Progenitor cell of endocrine pancreas (in vitro differentiated cells): ENCODE data around the gene KL. TPM values are rescaled to one million over a fixed set of nuclear protein-coding genes. Genes with fewer than 3 reads are reported as not detected.

Experiments
- DNase-seq: peaks from one replicate; pipeline ENCODE4 v3.0.0; 2021; ENCODE audit warnings: low spot score; ENCODE audit not compliant: unreplicated experiment
- H3K27ac Mint-ChIP-seq: 2 replicates; pipeline ENCODE4 v1.8.0; 2021; ENCODE audit warnings: mild to moderate bottlenecking, moderate library complexity, mixed read lengths
- H3K27me3 Mint-ChIP-seq: 2 replicates; pipeline ENCODE4 v1.8.0; 2021; ENCODE audit warnings: mixed read lengths
- H3K36me3 Mint-ChIP-seq: 2 replicates; pipeline ENCODE4 v1.8.0; 2022; ENCODE audit warnings: mixed read lengths; ENCODE audit not compliant: insufficient read depth
- H3K4me1 Mint-ChIP-seq: 2 replicates; pipeline ENCODE4 v1.8.0; 2021; ENCODE audit warnings: low read depth, mixed read lengths
- H3K4me3 Mint-ChIP-seq: 2 replicates; pipeline ENCODE4 v1.8.0; 2021; ENCODE audit warnings: low read depth, mild to moderate bottlenecking, moderate library complexity, mixed read lengths
- H3K9me3 Mint-ChIP-seq: 2 replicates; pipeline ENCODE4 v1.8.0; 2021; ENCODE audit warnings: low read depth, mixed read lengths
- CTCF ChIP-seq: fragments of 200-600 bp; sonication (generic); IDR thresholded peaks from one replicate; pipeline ENCODE4 v1.5.0; 2021; ENCODE audit warnings: antibody characterized with exemption, mild to moderate bottlenecking; ENCODE audit not compliant: unreplicated experiment
- total RNA-seq: library from RNA; stranded (reverse); gene quantifications from 2 replicates; pipeline ENCODE4 v1.2.1, GENCODE V29; 2021

KL gene
- total RNA-seq, 1 donor from 2014 or later, result 1.1 TPM

- no peaks in the 10 kb centered on the region for H3K27me3 Mint-ChIP-seq
- no peaks in the 10 kb centered on the region for H3K36me3 Mint-ChIP-seq
- no peak for TF ChIP-seq CTCF
- H3K9me3 Mint-ChIP-seq, result no peaks in the 10 kb centered on the region
- no peaks in the 10 kb centered on the region for H3K4me1 Mint-ChIP-seq
- H3K27ac Mint-ChIP-seq, result no peak overlapping the region
- no peak for DNase-seq
- no peak overlapping the region for H3K4me3 Mint-ChIP-seq
These were observed 54.5 kb downstream of the KL start for GRCh38 chr13:33070713-33071112.

GRCh38 chr13:33072282-33072681, 56.1 kb downstream of the KL start:
- no peak overlapping the region for H3K27ac Mint-ChIP-seq
- H3K4me3 Mint-ChIP-seq, result no peak overlapping the region
- TF ChIP-seq CTCF, result no peak
- no peaks in the 10 kb centered on the region for H3K9me3 Mint-ChIP-seq
- DNase-seq, result no peak
- no peaks in the 10 kb centered on the region for H3K36me3 Mint-ChIP-seq
- H3K4me1 Mint-ChIP-seq, result no peaks in the 10 kb centered on the region
- H3K27me3 Mint-ChIP-seq, result no peaks in the 10 kb centered on the region

GRCh38 chr13:33072759-33073158, 56.5 kb downstream of the KL start:
- Mint-ChIP-seq H3K36me3 (no peaks in the 10 kb centered on the region), H3K4me3 (no peak overlapping the region), H3K27ac (no peak overlapping the region)

DNA sequence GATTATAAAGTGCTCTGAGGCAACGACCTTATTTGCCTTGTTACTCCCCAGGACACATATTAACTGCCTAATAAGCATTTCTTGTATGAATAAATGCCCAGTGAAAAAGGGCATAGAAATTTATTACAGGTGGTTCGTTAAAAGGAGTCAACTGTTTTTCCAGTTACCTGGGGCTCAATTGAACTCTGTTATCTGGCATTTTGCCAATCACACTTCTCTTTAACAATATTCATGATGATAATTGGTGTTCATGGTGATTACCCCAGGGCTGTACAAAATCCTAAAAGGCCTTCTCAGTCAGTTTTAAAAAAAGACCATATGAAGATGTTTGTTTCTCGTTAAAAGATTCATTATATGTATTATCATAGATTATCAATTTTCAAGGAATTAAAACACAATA, 57.1 kb downstream of the KL start:
- no peaks in the 10 kb centered on the region for H3K9me3 Mint-ChIP-seq
- no peak for DNase-seq
- TF ChIP-seq CTCF, result no peak
- H3K27ac Mint-ChIP-seq, result no peak overlapping the region
- H3K36me3 Mint-ChIP-seq, result no peaks in the 10 kb centered on the region
- no peaks in the 10 kb centered on the region for H3K27me3 Mint-ChIP-seq
- H3K4me1 Mint-ChIP-seq, result no peaks in the 10 kb centered on the region
- no peak overlapping the region for H3K4me3 Mint-ChIP-seq

More at GRCh38 chr13:33072759-33073158, 56.5 kb downstream of the KL start:
- H3K27me3 Mint-ChIP-seq, result no peaks in the 10 kb centered on the region
- TF ChIP-seq CTCF, result no peak
- no peaks in the 10 kb centered on the region for H3K9me3 Mint-ChIP-seq
- H3K4me1 Mint-ChIP-seq, result no peaks in the 10 kb centered on the region
- DNase-seq, result no peak

GRCh38 chr13:33076001-33076992, 60.1 kb downstream of the KL start:
- Mint-ChIP-seq H3K36me3 (no peaks in the 10 kb centered on the region), H3K9me3 (no peaks in the 10 kb centered on the region), H3K4me1 (no peaks in the 10 kb centered on the region), H3K27ac (no peak overlapping the region), H3K4me3 (no peak overlapping the region), H3K27me3 (no peaks in the 10 kb centered on the region)
- no peak for TF ChIP-seq CTCF
- DNase-seq, result no peak
